Thyroid gland (tissue), 4 donors: Measurements from ENCODE around the gene ELFN1. TPM values are rescaled to one million over a fixed set of nuclear protein-coding genes. Genes with fewer than 3 reads are reported as not detected.

ENCODE experiments used
- DNase-seq, 2 donors: peaks; one replicate each; pipeline ENCODE4 v3.0.0-alpha.2; 2019
- H3K27ac ChIP-seq, 3 donors: fragments of 200-600 bp; sonication (generic); 1 replicate in 2 of 3; 2 replicates in 1 of 3; pipeline ENCODE4 v1.5.1; 2016 to 2019; ENCODE audit warnings: mild to moderate bottlenecking in 1 of 3, moderate library complexity in 1 of 3
- H3K27me3 ChIP-seq: fragments of 200-600 bp; sonication (generic); one replicate; pipeline ENCODE4 v1.5.1; 2019
- H3K36me3 ChIP-seq, 2 donors: fragments of 200-600 bp; sonication (generic); one replicate each; pipeline ENCODE4 v1.5.1; 2016 to 2019
- H3K4me1 ChIP-seq, 2 donors: fragments of 200-600 bp; sonication (generic); one replicate each; pipeline ENCODE4 v1.5.1; 2017 to 2019
- H3K4me3 ChIP-seq, 3 donors: fragments of 200-600 bp; sonication (generic); replicated peaks in 1 of 3; 1 replicate in 2 of 3; 2 replicates in 1 of 3; pipeline ENCODE4 v1.5.1; 2016; ENCODE audit warnings: mild to moderate bottlenecking in 1 of 3
- H3K9me3 ChIP-seq: fragments of 200-600 bp; sonication (generic); one replicate; pipeline ENCODE4 v1.5.1; 2017
- CTCF ChIP-seq, 6 experiments: fragments of 200-600 bp in 3 of 6; fragments of 450-650 bp in 3 of 6; sonication (generic) in 3 of 6; IDR thresholded peaks; one replicate each; pipeline ENCODE4 v1.5.1; 2016 to 2019; ENCODE audit warnings: antibody characterized with exemption in 6 of 6, mild to moderate bottlenecking in 2 of 6, inconsistent platforms in 1 of 6, moderate library complexity in 1 of 6
- POLR2A ChIP-seq, 2 donors: fragments of 450-650 bp; IDR thresholded peaks; one replicate each; pipeline ENCODE4 v1.6.1; 2017; ENCODE audit warnings: antibody characterized with exemption in 2 of 2, mild to moderate bottlenecking in 2 of 2, moderate library complexity in 1 of 2
- WGBS, 2 donors: methylation state at CpG; one replicate each; pipeline ENCODE4 v1.1.5; 2017; 5-methylcytosine and 5-hydroxymethylcytosine counted together
- intact Hi-C: fragments of 100-400 bp; cut with DNase I; formaldehyde crosslinking; loops from one replicate; pipeline ENCODE4 v1.15.1; 2023
- total RNA-seq, 4 donors: library from RNA; depleted of rRNA; stranded (reverse); fragments of >200 nt; gene quantifications; one replicate each; pipeline ENCODE4 v1.2.3, GENCODE V29; 2016

ELFN1 gene
- total RNA-seq, 4 donors from 2014 or later, result 0.11 to 0.96 (median 0.54) TPM

- Histone ChIP-seq H3K4me3 (no peak overlapping the region), H3K27ac (no peak overlapping the region), H3K36me3 (no peaks in the 10 kb centered on the region), H3K27me3 (no peaks in the 10 kb centered on the region), H3K9me3 (no peaks in the 10 kb centered on the region), H3K4me1 (no peaks in the 10 kb centered on the region)
- TF ChIP-seq CTCF (IDR thresholded peaks at IDR 0.05), result no peak
- no peak for TF ChIP-seq POLR2A (IDR thresholded peaks at IDR 0.05)
- WGBS, 2 donors, result 73 to 92% methylated on average over 6 to 12 of the region's 15 CpGs
- DNase-seq, result no peak
- intact Hi-C loops, result no loop called here
Observed at GRCh38 chr7:1679326-1679965, 9.4 kb downstream of the ELFN1 start.

GRCh38 chr7:1679966-1680730 lies 10.1 kb downstream of the ELFN1 start:
- Histone ChIP-seq H3K9me3 (no peaks in the 10 kb centered on the region), H3K4me1 (no peaks in the 10 kb centered on the region), H3K4me3 (no peak overlapping the region), H3K27me3 (no peaks in the 10 kb centered on the region), H3K27ac (no peak overlapping the region), H3K36me3 (no peaks in the 10 kb centered on the region)
- 88 to 89% methylated on average over 22 of the region's 22 CpGs for WGBS, 2 donors
- no peak for DNase-seq
- intact Hi-C loops, result no loop called here
- TF ChIP-seq POLR2A (IDR thresholded peaks at IDR 0.05), result no peak
- TF ChIP-seq CTCF (IDR thresholded peaks at IDR 0.05), result no peak

- no peak for DNase-seq
- 89 to 92% methylated on average over 9 of the region's 9 CpGs for WGBS, 2 donors
- Histone ChIP-seq H3K27me3 (no peaks in the 10 kb centered on the region), H3K4me3 (no peak overlapping the region), H3K27ac (no peak overlapping the region), H3K36me3 (no peaks in the 10 kb centered on the region), H3K4me1 (no peaks in the 10 kb centered on the region), H3K9me3 (no peaks in the 10 kb centered on the region)
- no peak for TF ChIP-seq POLR2A (IDR thresholded peaks at IDR 0.05)
- no peak for TF ChIP-seq CTCF (IDR thresholded peaks at IDR 0.05)
- intact Hi-C loops, result no loop called here
Observed at GRCh38 chr7:1681581-1681980, 11.5 kb downstream of the ELFN1 start.

GRCh38 chr7:1685000-1685624 lies 15.0 kb downstream of the ELFN1 start:
- Histone ChIP-seq H3K36me3 (no peaks in the 10 kb centered on the region), H3K9me3 (no peaks in the 10 kb centered on the region), H3K27me3 (no peaks in the 10 kb centered on the region), H3K27ac (no peak overlapping the region), H3K4me1 (no peaks in the 10 kb centered on the region), H3K4me3 (no peak overlapping the region)
- 100% methylated on average over 1 of the region's 1 CpG for WGBS, 2 donors
- no peak for TF ChIP-seq POLR2A (IDR thresholded peaks at IDR 0.05)
- TF ChIP-seq CTCF (IDR thresholded peaks at IDR 0.05), result no peak
- intact Hi-C loops, result no loop called here
- DNase-seq, result no peak

- H3K4me3 ChIP-seq, result no peak overlapping the region
- H3K4me1 ChIP-seq, result no peaks in the 10 kb centered on the region
- H3K36me3 ChIP-seq, result no peaks in the 10 kb centered on the region
- no peak for DNase-seq
- TF ChIP-seq POLR2A (IDR thresholded peaks at IDR 0.05), result no peak
- TF ChIP-seq CTCF (IDR thresholded peaks at IDR 0.05), result no peak
- no peaks in the 10 kb centered on the region for H3K9me3 ChIP-seq
- H3K27ac ChIP-seq, result no peak overlapping the region
- intact Hi-C loops, result no loop called here
- no peaks in the 10 kb centered on the region for H3K27me3 ChIP-seq
Observed at GRCh38 chr7:1688542-1688941, 18.5 kb downstream of the ELFN1 start.
